Measurements from ENCODE around the gene CCL4L2. TPM values are rescaled to one million over a fixed set of nuclear protein-coding genes. Genes with fewer than 3 reads are reported as not detected.
"Not testable (repeated sequence)": the region's sequence is repeated elsewhere in the genome, so short reads cannot be mapped to it uniquely, and the experiment has no call there.

Gene CCL4L2
- total and polyA plus RNA-seq, 8 donors: 0.25 to 4.3 (median 2.1) TPM; not detected in 4

- TF ChIP-seq EP300 (IDR thresholded peaks at IDR 0.05) (no peak), POLR2AphosphoS5 (IDR thresholded peaks at IDR 0.05) (no peak), CTCF (IDR thresholded peaks at IDR 0.05) (no peak), POLR2A (IDR thresholded peaks at IDR 0.05) (no peak)
These were observed 1.3 kb upstream of the CCL4L2 start for GRCh38 chr17:36209575-36209974.

GRCh38 chr17:36211484-36212271, 815 bp downstream of the CCL4L2 start:
- H3K27ac ChIP-seq: peak overlapping the region in 2 of 5 donors; percentile 17 to 28
- H3K36me3 ChIP-seq; H3K4me3 ChIP-seq; intact Hi-C loops (cut with DNase I; ENCODE audit: low total_unique reads); H3K9me3 ChIP-seq; H3K4me1 ChIP-seq: not testable (repeated sequence)
- peaks cover 0 to 11% (median 0%) of the 10 kb centered on the region in 3 donors for H3K27me3 ChIP-seq
- peak in 1 of 2 donors; percentile 23 for DNase-seq
- 36 to 62% (median 53%) methylated on average over 5 to 10 of the region's 10 CpGs for WGBS, 5 donors

More at GRCh38 chr17:36209575-36209974, 1.3 kb upstream of the CCL4L2 start:
- intact Hi-C loops (cut with DNase I; ENCODE audit: low total_unique reads): no loop called here
- H3K27me3 ChIP-seq: peaks cover 0 to 11% (median 0%) of the 10 kb centered on the region in 3 donors
- peaks cover 0 to 5% (median 0%) of the 10 kb centered on the region in 4 donors for H3K4me1 ChIP-seq
- no peaks in the 10 kb centered on the region for H3K9me3 ChIP-seq
- no peak for DNase-seq
- no peak overlapping the region for H3K4me3 ChIP-seq
- H3K36me3 ChIP-seq: no peaks in the 10 kb centered on the region
- H3K27ac ChIP-seq: no peak overlapping the region

- Histone ChIP-seq H3K27ac (peak overlapping the region in 1 of 5 donors; percentile 28), H3K4me1 (peaks cover 0 to 5% (median 0%) of the 10 kb centered on the region in 4 donors), H3K4me3 (no peak overlapping the region), H3K9me3 (no peaks in the 10 kb centered on the region), H3K27me3 (peaks cover 0 to 11% (median 0%) of the 10 kb centered on the region in 3 donors), H3K36me3 (no peaks in the 10 kb centered on the region)
- 39 to 74% (median 41%) methylated on average over 3 to 4 of the region's 4 CpGs for WGBS, 5 donors
- DNase-seq: no peak
- intact Hi-C loops (cut with DNase I; ENCODE audit: low total_unique reads): no loop called here
- TF ChIP-seq EP300 (IDR thresholded peaks at IDR 0.05) (no peak), CTCF (IDR thresholded peaks at IDR 0.05) (no peak), POLR2AphosphoS5 (IDR thresholded peaks at IDR 0.05) (no peak), POLR2A (IDR thresholded peaks at IDR 0.05) (no peak)
These were observed 1.4 kb downstream of the CCL4L2 start for GRCh38 chr17:36212272-36212605.

GRCh38 chr17:36212966-36213365, 2.1 kb downstream of the CCL4L2 start:
- Histone ChIP-seq H3K9me3 (peaks cover 0 to under 1% (median 0%) of the 10 kb centered on the region in 4 donors), H3K4me1 (peaks cover 0 to 5% (median 0%) of the 10 kb centered on the region in 4 donors), H3K36me3 (no peaks in the 10 kb centered on the region), H3K4me3 (no peak overlapping the region), H3K27ac (no peak overlapping the region), H3K27me3 (peaks cover 0 to 14% (median 0%) of the 10 kb centered on the region in 3 donors)
- TF ChIP-seq EP300 (IDR thresholded peaks at IDR 0.05) (no peak), CTCF (IDR thresholded peaks at IDR 0.05) (no peak), POLR2A (IDR thresholded peaks at IDR 0.05) (no peak), POLR2AphosphoS5 (IDR thresholded peaks at IDR 0.05) (no peak)
- intact Hi-C loops (cut with DNase I; ENCODE audit: low total_unique reads): no loop called here
- 81 to 93% (median 86%) methylated on average over 3 of the region's 3 CpGs for whole genome bisulfite sequencing, 5 donors
- DNase-seq: no peak

- Histone ChIP-seq H3K27me3 (peaks cover 0 to 19% (median 0%) of the 10 kb centered on the region in 3 donors), H3K4me1 (peaks cover 0 to 5% (median 0%) of the 10 kb centered on the region in 4 donors), H3K27ac (no peak overlapping the region), H3K4me3 (no peak overlapping the region), H3K36me3 (no peaks in the 10 kb centered on the region), H3K9me3 (peaks cover 0 to 7% (median 2%) of the 10 kb centered on the region in 4 donors)
- no peak for TF ChIP-seq EP300 (IDR thresholded peaks at IDR 0.05)
- TF ChIP-seq CTCF (IDR thresholded peaks at IDR 0.05): no peak
- no peak for TF ChIP-seq POLR2A (IDR thresholded peaks at IDR 0.05)
- TF ChIP-seq POLR2AphosphoS5 (IDR thresholded peaks at IDR 0.05): no peak
- 57 to 73% (median 68%) methylated on average over 3 of the region's 3 CpGs for WGBS, 5 donors
- intact Hi-C loops (cut with DNase I; ENCODE audit: low total_unique reads): no loop called here
- DNase-seq: no peak
These were observed 2.8 kb downstream of the CCL4L2 start for GRCh38 chr17:36213695-36214094.

All from stomach (tissue), 9 donors.